NCI-H2196 (cell line): ENCODE measurements around the gene UBE2M.
"Not testable (repeated sequence)": the region's sequence is repeated elsewhere in the genome, so short reads cannot be mapped to it uniquely, and the experiment has no call there.

Source experiments
- DNase-seq: peaks from one replicate; lab custom pipeline; 2025; ENCODE audit not compliant: unreplicated experiment; lab: John Stamatoyannopoulos, UW

UBE2M gene

GRCh38 chr19:58513694-58514563 is 44.5 kb downstream of the UBE2M start:
- peak; percentile 98 for DNase-seq

GRCh38 chr19:58513213-58513693 is 45.2 kb downstream of the UBE2M start:
- DNase-seq: no peak

- no peak for DNase-seq
Observed at GRCh38 chr19:58511353-58512208, 46.8 kb downstream of the UBE2M start, which contains the start of gene SLC27A5. SLC27A5 (minus strand) TSS chr19:58511992; CDS start chr19:58511955, 37 bp downstream.

- no peak for DNase-seq
Observed at GRCh38 chr19:58510084-58510862, 48.1 kb downstream of the UBE2M start.

GRCh38 chr19:58509731-58510083 is 48.7 kb downstream of the UBE2M start:
- DNase-seq: no peak

- DNase-seq: not testable (repeated sequence)
Observed at GRCh38 chr19:58507602-58508223, 50.7 kb downstream of the UBE2M start.
